ENCODE measurements around the gene KDM6B. TPM values are rescaled to one million over a fixed set of nuclear protein-coding genes. Genes with fewer than 3 reads are reported as not detected.
A peak's percentile ranks its signal among the peaks of the same experiment; 100 is the strongest.

The KDM6B gene
- polyA plus RNA-seq, 1 experiment = 2.0 TPM

DNA sequence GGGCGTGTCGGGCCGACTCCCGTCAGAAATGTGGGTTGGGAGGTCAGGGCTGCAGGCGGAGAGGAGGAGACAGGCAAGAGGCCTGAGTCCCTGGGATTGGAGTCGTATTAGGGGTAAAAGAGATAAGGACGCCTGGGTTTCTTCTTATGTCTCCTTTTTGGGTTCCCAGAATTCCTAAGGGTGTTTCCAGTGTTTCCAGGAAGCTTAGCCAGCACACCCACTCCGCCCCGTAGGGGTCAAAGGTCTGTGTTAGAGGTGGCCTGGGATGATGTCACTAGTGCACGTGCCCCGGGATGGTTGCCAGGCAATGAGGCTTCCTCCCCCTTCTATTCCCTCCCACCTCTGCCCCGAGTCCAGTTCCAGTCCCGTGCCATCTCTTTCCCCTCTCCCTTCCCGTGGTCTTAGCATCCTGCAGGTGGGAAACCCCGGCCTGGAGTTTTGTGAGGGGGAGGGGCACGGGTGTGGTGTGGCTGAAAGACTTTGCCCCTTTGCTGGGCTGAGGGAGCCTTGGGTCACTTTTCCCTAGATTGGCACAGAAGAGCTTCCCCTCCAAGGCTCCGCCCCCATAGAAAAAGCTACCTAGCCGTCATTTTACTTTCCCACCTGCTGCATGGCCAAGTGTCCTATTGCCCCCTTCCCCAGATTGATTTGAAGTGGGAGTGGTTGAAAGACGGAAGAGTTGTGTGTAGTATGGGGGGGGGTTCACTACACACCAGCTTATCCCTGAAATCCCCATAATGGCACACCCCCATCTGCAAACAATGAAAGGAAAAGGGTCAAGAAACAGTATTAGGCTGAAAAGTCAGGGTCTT is 2.8 kb downstream of the KDM6B start:
- TF ChIP-seq, protein P1, sequence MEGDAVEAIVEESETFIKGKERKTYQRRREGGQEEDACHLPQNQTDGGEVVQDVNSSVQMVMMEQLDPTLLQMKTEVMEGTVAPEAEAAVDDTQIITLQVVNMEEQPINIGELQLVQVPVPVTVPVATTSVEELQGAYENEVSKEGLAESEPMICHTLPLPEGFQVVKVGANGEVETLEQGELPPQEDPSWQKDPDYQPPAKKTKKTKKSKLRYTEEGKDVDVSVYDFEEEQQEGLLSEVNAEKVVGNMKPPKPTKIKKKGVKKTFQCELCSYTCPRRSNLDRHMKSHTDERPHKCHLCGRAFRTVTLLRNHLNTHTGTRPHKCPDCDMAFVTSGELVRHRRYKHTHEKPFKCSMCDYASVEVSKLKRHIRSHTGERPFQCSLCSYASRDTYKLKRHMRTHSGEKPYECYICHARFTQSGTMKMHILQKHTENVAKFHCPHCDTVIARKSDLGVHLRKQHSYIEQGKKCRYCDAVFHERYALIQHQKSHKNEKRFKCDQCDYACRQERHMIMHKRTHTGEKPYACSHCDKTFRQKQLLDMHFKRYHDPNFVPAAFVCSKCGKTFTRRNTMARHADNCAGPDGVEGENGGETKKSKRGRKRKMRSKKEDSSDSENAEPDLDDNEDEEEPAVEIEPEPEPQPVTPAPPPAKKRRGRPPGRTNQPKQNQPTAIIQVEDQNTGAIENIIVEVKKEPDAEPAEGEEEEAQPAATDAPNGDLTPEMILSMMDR (IDR thresholded peaks at IDR 0.05; ENCODE audit: low read depth, low read length) = no peak
- POLR2A ChIA-PET = interaction anchor here (0.6 to 4.3 kb wide), 5 partner anchors 8 to 160 kb away, joined by 3 to 21 read pairs (median 3); partner anchors contain the start of genes CYB5D1 and NAA38
- CTCF ChIA-PET = interaction anchor here (1.5 kb wide), 1 partner anchor 15 kb away, joined by 3 read pairs; no protein-coding TSS in a partner anchor
- Histone ChIP-seq H3K27ac (ENCODE audit: low read depth, low read length) (peak overlapping the region; percentile 98), H3K9me3 (ENCODE audit: control insufficient read depth, insufficient read depth, low read length) (no peaks in the 10 kb centered on the region; the same call in 1 of the 2 replicates), H3K4me3 (ENCODE audit: low read depth, low read length) (peak overlapping the region; percentile 84), H3K27me3 (ENCODE audit: control insufficient read depth, insufficient read depth, low read length) (no peaks in the 10 kb centered on the region)
- DNase-seq (ENCODE audit: low read depth, low spot score) = peak; percentile 91

DNA sequence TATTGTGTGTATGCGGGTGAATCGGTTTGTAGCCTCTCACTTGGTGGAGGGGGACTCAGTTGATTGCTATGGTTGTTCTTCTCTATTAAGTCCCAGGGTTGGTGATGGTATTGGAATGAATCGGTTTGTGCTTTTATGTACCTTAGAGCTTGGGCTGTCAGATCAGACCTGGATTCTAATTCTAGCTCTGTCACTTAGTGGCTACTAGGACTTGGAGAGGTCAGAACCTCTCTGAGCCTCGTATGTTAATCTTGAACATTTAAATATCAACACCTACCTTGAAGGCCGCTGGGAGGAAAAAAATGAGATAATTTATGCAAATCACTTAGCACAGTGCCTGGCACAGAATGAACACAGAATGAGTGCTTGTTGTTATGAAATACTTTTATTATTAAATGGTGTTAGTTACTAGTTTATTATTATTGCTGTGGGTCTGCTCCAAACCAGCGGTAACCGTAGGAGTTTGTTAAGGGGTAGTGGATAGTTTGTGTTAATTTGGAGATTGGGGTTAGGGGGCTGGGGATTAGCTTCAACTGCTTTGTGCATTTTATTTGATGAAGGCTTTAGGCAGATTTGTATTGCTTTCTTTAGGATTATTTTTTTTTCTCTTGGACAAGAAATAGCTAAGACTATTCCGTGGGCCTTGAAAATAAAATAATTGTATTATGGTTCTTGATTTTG is 3.5 kb downstream of the KDM6B start:
- ChIA-PET POLR2A (interaction anchor here (0.7 to 4.3 kb wide), 3 partner anchors 20 to 33 kb away, joined by 3 to 21 read pairs (median 3); partner anchors contain the start of genes CYB5D1 and NAA38), CTCF (interaction anchor here (1.3 to 1.5 kb wide), 2 partner anchors 14 to 16 kb away, joined by 3 read pairs; no protein-coding TSS in a partner anchor)
- no peaks in the 10 kb centered on the region; the same call in 1 of the 2 replicates for H3K9me3 ChIP-seq (ENCODE audit: control insufficient read depth, insufficient read depth, low read length)
- H3K4me3 ChIP-seq (ENCODE audit: low read depth, low read length) = peak overlapping the region; percentile 84
- H3K27ac ChIP-seq (ENCODE audit: low read depth, low read length) = peak overlapping the region; percentile 98
- DNase-seq (ENCODE audit: low read depth, low spot score) = no peak
- no peaks in the 10 kb centered on the region for H3K27me3 ChIP-seq (ENCODE audit: control insufficient read depth, insufficient read depth, low read length)
- TF ChIP-seq, protein P1 (IDR thresholded peaks at IDR 0.05; ENCODE audit: low read depth, low read length) = no peak

DNA sequence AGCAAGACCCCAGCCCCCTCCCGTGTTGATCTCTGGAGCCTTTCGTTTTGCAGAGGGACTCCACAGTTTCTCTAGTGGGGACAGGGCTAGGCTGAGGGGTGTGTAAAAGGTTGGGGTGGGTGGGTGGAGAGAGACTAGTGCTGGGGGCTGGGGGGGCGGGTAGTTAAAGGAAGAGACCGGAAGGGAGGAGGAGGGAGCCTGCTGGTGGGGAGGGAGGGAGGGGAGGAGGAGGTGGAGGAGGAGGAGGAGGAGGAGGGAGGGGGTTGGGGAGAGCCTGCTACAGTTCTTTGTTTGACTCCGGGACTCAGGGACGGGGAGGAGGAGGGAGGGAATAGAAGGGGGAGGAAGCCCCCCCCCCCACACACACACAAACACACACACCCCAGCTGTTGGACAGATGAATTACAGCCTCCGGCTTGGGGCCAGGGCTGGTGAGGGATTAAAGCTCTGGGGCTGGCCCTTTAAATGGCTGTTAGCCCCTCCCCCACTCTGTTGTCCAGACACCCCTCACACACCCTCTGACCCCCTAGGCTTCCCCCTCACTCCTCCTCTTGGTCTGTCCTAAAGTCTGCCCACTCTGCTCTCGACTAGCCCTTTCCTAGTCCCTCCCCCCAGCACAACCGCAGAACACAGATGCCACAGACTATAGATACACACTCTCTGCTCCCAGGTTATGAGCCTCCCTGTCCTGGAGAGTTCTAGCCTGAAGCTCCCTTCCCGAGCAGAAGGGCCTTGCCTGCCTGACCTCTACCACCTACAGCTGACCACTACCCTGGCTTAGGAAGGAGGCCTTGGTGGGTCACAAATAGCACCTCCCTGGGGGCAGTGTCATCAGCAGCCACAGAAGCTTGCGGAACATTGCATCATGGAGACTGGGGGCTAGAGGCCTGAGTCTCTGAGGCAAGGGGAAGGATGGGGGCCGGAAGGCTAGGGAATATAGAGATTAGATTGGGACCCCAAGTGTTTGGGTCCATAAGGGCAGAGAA is 4.4 kb downstream of the KDM6B start:
- CTCF ChIA-PET = interaction anchor here (0.6 to 1.5 kb wide), 3 partner anchors 13 to 25 kb away, joined by 3 read pairs; no protein-coding TSS in a partner anchor
- TF ChIP-seq, protein P1 (IDR thresholded peaks at IDR 0.05; ENCODE audit: low read depth, low read length) = no peak
- peak overlapping the region; percentile 68 for H3K27ac ChIP-seq (ENCODE audit: low read depth, low read length)

DNA sequence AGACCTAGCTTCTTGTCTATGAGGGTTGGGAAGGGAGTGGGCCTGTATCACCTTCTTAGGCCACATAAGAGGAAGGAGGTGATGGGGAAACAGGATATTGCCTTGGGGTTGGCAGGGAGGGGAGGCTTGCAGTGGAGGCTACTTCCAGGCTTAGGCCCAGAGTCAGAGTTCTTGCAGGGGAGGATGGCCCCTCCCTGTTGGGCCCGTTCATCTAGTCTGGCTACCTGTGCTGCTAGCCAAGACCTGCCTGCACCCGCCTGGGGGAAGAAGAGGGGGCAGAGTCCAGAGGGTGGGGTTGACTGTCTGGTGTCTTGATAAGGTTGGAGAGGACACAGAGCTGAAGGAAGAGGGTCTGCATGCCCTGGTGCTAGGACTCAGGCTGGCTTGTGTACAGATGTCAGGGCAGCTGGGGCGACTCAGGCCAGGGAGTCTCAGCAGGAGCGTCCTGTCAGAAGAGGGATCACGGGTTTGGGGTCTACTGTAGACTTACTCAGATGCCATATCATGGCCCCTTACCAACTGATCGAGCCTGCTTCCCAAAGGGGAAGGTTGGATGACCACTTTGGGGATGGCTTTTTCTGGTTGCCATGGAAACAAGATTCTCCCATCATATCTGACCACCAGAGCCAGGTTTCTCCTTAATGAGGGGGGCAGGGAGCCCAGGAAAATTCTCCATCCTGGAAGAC is 5.3 kb downstream of the KDM6B start:
- Histone ChIP-seq H3K9me3 (ENCODE audit: control insufficient read depth, insufficient read depth, low read length) (peaks cover 3% of the 10 kb centered on the region; the same call in 1 of the 2 replicates), H3K27ac (ENCODE audit: low read depth, low read length) (peak overlapping the region; percentile 68), H3K4me3 (ENCODE audit: low read depth, low read length) (peak overlapping the region; percentile 84), H3K27me3 (ENCODE audit: control insufficient read depth, insufficient read depth, low read length) (no peaks in the 10 kb centered on the region)
- POLR2A ChIA-PET = interaction anchor here (4.3 kb wide), 1 partner anchor 18 kb away, joined by 21 read pairs; the partner anchor contains the start of genes CYB5D1 and NAA38
- TF ChIP-seq, protein P1 (IDR thresholded peaks at IDR 0.05; ENCODE audit: low read depth, low read length) = no peak
- CTCF ChIA-PET = interaction anchor here (0.6 kb wide), 1 partner anchor 24 kb away, joined by 3 read pairs; no protein-coding TSS in a partner anchor
- DNase-seq (ENCODE audit: low read depth, low spot score) = no peak

More for the DNA sequence above, 4.4 kb downstream of the KDM6B start:
- POLR2A ChIA-PET = interaction anchor here (4.3 kb wide), 1 partner anchor 19 kb away, joined by 21 read pairs; the partner anchor contains the start of genes CYB5D1 and NAA38
- DNase-seq (ENCODE audit: low read depth, low spot score) = no peak
- no peaks in the 10 kb centered on the region for H3K27me3 ChIP-seq (ENCODE audit: control insufficient read depth, insufficient read depth, low read length)
- peak overlapping the region; percentile 84 for H3K4me3 ChIP-seq (ENCODE audit: low read depth, low read length)
- no peaks in the 10 kb centered on the region; the same call in 1 of the 2 replicates for H3K9me3 ChIP-seq (ENCODE audit: control insufficient read depth, insufficient read depth, low read length)
